ENCODE results near the gene ZDHHC23.

Gene ZDHHC23, protein sequence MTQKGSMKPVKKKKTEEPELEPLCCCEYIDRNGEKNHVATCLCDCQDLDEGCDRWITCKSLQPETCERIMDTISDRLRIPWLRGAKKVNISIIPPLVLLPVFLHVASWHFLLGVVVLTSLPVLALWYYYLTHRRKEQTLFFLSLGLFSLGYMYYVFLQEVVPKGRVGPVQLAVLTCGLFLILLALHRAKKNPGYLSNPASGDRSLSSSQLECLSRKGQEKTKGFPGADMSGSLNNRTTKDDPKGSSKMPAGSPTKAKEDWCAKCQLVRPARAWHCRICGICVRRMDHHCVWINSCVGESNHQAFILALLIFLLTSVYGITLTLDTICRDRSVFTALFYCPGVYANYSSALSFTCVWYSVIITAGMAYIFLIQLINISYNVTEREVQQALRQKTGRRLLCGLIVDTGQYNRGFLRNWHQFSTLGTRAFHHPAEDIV

DNA sequence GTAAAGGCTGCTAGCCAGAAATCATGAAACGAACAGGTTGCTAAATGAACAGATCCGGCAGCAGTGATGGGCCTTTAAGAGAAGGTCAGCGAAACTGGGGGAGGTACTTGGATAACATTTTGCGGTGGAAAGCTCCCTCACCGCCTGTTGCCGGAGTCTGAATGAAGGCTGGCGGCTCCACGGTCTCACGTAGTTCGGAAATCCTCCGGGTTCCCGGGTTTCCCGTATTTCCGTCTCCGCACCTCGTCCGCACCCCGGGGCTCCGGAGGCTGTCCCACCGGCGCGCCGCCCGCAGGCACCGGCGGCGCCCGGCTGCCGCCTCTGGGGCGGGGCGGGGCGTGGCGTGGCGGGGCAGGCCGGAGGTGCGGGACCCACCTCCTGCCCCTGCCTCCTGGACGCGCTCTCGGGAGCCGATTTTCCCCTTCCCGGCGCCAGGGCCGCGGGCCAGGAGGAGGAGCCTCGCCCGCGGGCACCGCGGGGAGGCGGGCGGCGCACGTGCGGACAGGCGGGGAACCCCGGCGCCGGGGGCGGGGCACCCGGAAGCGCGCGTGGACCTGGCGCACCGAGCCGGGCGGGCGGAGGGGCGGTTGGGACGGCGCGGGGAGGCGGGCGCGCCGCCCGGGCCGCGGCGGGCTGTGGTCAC is at the start of gene ZDHHC23:
ZDHHC23 (plus strand) TSS at position 642 of the 643 bp plus-strand sequence. CDS start 790 bp downstream, outside the sequence.
- Histone ChIP-seq H3K9ac (peak within 1 kb of the TSS; percentile 49 to 79 (median 69)), H3K4me1 (peaks cover 0 to 15% (median 9%) of the 10 kb centered on the region in 10 experiments; a peak in 15 of 20 replicates), H3K27me3 (peaks cover 14 to 39% (median 24%) of the 10 kb centered on the region in 11 experiments; a peak in 20 of 22 replicates), H4K20me1 (peaks cover 0 to 7% (median 0%) of the 10 kb centered on the region in 11 experiments; a peak in 2 of 22 replicates), H3K9me3 (replicated peaks in 1 of 11) (0 out of 22 replicates have a peak, but pooled peaks cover 0 to under 1% (median 0%) of the 10 kb centered on the region in 11 experiments), H3K36me3 (0 out of 22 replicates have a peak, but pooled peaks cover 0 to 2% (median 0%) of the 10 kb centered on the region in 11 experiments), H3K4me3 (peak within 1 kb of the TSS; percentile 74 to 87 (median 78)), H3K27ac (peak within 1 kb of the TSS in 10 of 11 experiments; percentile 16 to 65 (median 54); a peak in 18 of 22 replicates), H3K4me2 (peak within 1 kb of the TSS; percentile 99 to 100 (median 99))
- no peak for TF ChIP-seq Cebpa-rat (IDR thresholded peaks at IDR 0.05)

DNA sequence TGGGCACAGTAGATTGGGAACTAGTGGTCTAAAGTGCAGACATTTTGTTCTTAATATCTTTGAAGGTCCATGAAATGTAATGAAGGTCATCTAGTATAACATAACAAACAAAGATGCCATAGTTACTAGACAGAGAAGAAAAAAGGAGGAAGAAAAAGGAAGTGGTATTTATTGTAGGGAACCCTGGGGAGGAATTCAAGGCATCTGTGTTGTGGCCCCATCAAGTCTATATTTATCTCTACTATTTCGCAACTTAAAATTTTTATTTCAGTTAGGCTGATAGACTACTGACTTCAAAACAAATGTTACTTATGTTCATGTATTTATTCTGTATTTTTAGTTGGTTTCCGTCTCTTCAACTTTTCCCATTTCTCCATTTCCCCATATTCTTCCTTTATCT is 48.9 kb upstream of the ZDHHC23 start:
- H3K9ac ChIP-seq = peak overlapping the region in 6 of 11 experiments; percentile 2 to 48 (median 31); a peak in 7 of 22 replicates
- H3K27me3 ChIP-seq = no peaks in the 10 kb centered on the region
- no peaks in the 10 kb centered on the region for H4K20me1 ChIP-seq
- H3K4me1 ChIP-seq = peaks cover 16 to 33% (median 29%) of the 10 kb centered on the region in 10 experiments
- peak in 4 of 11 experiments; percentile 47 to 90 (median 72); a peak in 7 of 22 replicates for TF ChIP-seq Cebpa-rat (IDR thresholded peaks at IDR 0.05)
- no peaks in the 10 kb centered on the region for H3K36me3 ChIP-seq
- H3K9me3 ChIP-seq (replicated peaks in 1 of 11) = no peaks in the 10 kb centered on the region
- H3K4me2 ChIP-seq = peak overlapping the region; percentile 29 to 83 (median 60); a peak in 21 of 22 replicates
- H3K27ac ChIP-seq = peak overlapping the region; percentile 29 to 85 (median 76); a peak in 21 of 22 replicates
- peak overlapping the region in 1 of 10 experiments; percentile 9; a peak in 1 of 20 replicates for H3K4me3 ChIP-seq

DNA sequence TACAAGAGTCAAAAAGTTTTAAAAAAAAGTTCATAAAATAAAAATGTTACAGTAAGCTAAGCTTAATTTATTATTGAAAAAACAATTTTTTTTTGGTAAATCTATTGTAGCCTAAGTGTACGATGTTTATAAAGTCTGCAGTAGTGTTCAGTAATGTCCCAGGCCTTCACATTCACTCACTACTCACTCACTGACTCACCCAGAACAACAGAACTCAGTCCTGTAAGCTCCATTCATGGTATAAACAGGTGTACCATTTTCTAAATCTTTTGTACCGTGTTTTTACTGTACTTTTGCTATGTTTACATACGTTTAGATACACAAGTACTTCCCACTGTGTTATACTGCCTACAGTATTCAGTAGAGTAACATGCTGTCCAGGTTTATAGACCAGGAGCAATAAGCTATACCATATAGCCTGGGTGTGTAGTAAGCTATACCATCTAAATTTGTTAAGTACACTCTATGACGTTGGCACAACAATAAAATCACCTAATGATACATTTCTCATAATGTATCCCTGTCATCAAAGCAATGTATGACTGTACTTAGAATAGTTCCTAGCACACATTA is 41.2 kb upstream of the ZDHHC23 start:
- H3K4me2 ChIP-seq = no peak overlapping the region
- H3K4me3 ChIP-seq = no peak overlapping the region
- no peak overlapping the region for H3K27ac ChIP-seq
- no peak for TF ChIP-seq Cebpa-rat (IDR thresholded peaks at IDR 0.05)
- H4K20me1 ChIP-seq = no peaks in the 10 kb centered on the region
- peaks cover 0 to 8% (median 0%) of the 10 kb centered on the region in 11 experiments; a peak in 7 of 22 replicates for H3K9me3 ChIP-seq (replicated peaks in 1 of 11)
- H3K4me1 ChIP-seq = no peaks in the 10 kb centered on the region
- no peaks in the 10 kb centered on the region for H3K36me3 ChIP-seq
- no peaks in the 10 kb centered on the region for H3K27me3 ChIP-seq
- no peak overlapping the region for H3K9ac ChIP-seq

DNA sequence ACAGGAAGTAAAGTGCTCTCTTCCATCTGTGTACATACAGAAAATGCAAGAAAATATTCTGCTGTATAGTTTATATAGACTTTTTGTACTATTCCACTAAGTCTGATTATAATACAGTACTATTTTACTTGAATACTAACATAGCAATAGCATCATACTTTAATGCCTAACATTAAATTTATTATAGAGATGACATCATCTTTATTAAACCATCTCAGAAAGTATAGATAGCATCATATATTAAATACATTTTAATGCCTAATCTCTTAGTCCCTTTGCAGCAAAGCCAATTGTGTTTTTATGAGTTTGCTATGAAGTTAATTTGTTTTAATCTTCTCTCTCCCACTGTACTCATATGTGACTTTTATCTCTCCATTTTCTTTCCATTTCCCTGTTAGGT is 39.7 kb upstream of the ZDHHC23 start:
- no peak overlapping the region for H3K27ac ChIP-seq
- no peak overlapping the region for H3K4me3 ChIP-seq
- H3K4me1 ChIP-seq = no peaks in the 10 kb centered on the region
- no peak for TF ChIP-seq Cebpa-rat (IDR thresholded peaks at IDR 0.05)
- no peaks in the 10 kb centered on the region for H3K36me3 ChIP-seq
- H3K9ac ChIP-seq = no peak overlapping the region
- H3K27me3 ChIP-seq = no peaks in the 10 kb centered on the region
- H4K20me1 ChIP-seq = no peaks in the 10 kb centered on the region
- H3K4me2 ChIP-seq = no peak overlapping the region
- peaks cover 0 to 8% (median 0%) of the 10 kb centered on the region in 11 experiments; a peak in 7 of 22 replicates for H3K9me3 ChIP-seq (replicated peaks in 1 of 11)

DNA sequence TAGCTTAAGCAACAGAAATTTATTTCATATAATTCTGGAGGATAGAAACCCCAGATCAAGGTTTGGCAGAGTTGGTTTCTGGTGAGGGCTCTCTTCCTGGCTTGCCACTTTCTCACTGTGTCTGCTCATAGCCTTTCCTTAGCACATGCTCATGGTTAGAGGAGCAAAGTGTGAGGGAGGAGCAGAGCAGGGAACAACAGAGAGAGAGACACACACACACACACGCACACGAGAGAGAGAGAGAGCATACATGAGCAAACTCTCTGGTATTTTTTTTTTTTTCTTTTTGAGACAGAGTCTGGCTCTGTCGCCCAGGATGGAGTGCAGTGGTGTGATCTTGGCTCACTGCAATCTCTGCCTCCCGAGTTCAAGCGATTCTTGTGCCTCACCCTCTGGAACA is 36.8 kb upstream of the ZDHHC23 start:
- TF ChIP-seq Cebpa-rat (IDR thresholded peaks at IDR 0.05) = no peak
- H4K20me1 ChIP-seq = no peaks in the 10 kb centered on the region
- no peak overlapping the region for H3K27ac ChIP-seq
- no peak overlapping the region for H3K4me2 ChIP-seq
- H3K36me3 ChIP-seq = no peaks in the 10 kb centered on the region
- H3K4me1 ChIP-seq = no peaks in the 10 kb centered on the region
- H3K27me3 ChIP-seq = no peaks in the 10 kb centered on the region
- H3K4me3 ChIP-seq = no peak overlapping the region
- no peaks in the 10 kb centered on the region for H3K9me3 ChIP-seq (replicated peaks in 1 of 11)
- no peak overlapping the region for H3K9ac ChIP-seq

DNA sequence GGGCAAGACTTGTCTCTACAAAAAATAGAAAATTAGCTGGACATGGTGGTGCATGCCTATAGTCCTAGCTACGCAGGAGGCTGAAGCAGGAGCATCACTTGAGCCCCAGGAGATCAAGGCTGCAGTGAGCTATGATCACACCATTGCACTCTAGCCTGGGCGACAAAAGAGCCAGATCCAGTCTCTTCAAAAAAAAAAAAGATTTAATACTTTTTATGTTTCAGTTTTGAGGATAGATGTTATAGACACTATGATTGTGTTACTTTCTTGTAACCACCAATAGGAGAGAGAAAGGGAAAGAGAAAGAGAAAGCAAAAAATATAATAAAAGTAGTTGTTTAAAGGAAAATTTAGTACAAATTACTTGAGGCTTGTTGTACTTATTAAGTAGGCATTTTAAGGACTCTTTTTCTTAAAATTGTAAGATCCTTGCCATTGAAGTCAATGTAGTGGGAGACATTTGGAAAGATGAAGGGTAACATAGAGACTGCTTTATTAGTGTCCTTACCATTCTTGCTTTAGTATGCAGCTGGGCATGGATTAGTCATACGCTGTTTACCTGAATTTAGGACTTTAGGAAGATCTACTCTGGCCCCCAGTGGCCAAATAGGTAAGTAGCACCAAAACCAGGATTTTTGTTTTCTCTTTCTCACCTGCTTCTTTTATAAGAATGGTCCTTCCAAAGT is 35.1 kb upstream of the ZDHHC23 start:
- Histone ChIP-seq H3K27me3 (no peaks in the 10 kb centered on the region), H3K4me3 (no peak overlapping the region), H3K27ac (no peak overlapping the region), H3K9ac (no peak overlapping the region; a peak in 1 of 22 replicates), H4K20me1 (no peaks in the 10 kb centered on the region), H3K4me1 (no peaks in the 10 kb centered on the region), H3K4me2 (no peak overlapping the region), H3K9me3 (replicated peaks in 1 of 11) (no peaks in the 10 kb centered on the region), H3K36me3 (no peaks in the 10 kb centered on the region)
- TF ChIP-seq Cebpa-rat (IDR thresholded peaks at IDR 0.05) = no peak

DNA sequence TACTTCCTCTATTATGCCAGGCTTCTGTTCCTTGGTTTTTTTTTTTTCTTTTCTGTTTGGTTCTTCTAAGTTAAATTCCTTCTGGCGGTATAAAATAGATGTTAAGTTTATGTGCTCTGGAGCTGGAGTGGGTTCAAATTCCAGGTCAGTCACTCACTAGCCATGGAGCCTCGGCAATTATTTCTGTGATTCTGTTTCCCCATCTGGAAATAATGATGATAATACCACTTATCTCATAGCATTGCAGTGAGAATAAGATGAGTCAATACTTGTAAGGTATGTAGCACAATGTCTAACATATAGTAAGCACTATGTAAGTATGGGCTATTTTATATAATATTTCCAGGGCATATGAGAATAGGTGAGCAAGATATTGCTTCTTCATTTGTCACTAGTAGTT is 33.2 kb upstream of the ZDHHC23 start:
- Histone ChIP-seq H4K20me1 (no peaks in the 10 kb centered on the region), H3K36me3 (no peaks in the 10 kb centered on the region), H3K9ac (no peak overlapping the region), H3K4me2 (no peak overlapping the region), H3K4me3 (no peak overlapping the region), H3K27me3 (no peaks in the 10 kb centered on the region), H3K4me1 (no peaks in the 10 kb centered on the region), H3K27ac (no peak overlapping the region), H3K9me3 (replicated peaks in 1 of 11) (no peaks in the 10 kb centered on the region)
- TF ChIP-seq Cebpa-rat (IDR thresholded peaks at IDR 0.05) = no peak

DNA sequence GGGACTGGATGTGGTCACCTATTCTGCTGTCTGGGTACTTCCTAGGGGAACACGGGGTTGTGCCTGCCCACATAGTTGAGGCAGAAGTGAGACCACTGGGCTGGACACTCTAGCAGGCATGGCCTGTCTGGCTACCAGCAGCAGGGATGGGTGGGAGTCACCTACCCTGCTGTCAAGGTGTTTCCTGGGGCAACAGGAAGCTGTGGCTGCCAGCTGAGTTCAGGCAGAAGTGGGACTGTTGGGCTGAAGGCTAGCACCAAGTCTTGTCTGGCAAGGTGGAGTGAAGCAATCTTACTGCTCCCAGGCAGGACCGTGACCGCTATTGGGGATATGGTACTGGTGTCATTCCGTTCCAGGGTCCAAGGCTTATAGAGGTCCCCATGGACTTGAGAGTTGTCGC is 20.3 kb upstream of the ZDHHC23 start:
- peaks cover 0 to 10% (median 8%) of the 10 kb centered on the region in 10 experiments; a peak in 13 of 20 replicates for H3K4me1 ChIP-seq
- no peak for TF ChIP-seq Cebpa-rat (IDR thresholded peaks at IDR 0.05)
- H3K27ac ChIP-seq = no peak overlapping the region
- H3K4me3 ChIP-seq = no peak overlapping the region
- H3K36me3 ChIP-seq = no peaks in the 10 kb centered on the region
- no peak overlapping the region for H3K9ac ChIP-seq
- no peaks in the 10 kb centered on the region for H3K27me3 ChIP-seq
- H3K9me3 ChIP-seq (replicated peaks in 1 of 11) = peaks cover 15 to 27% (median 20%) of the 10 kb centered on the region in 11 experiments; a peak in 21 of 22 replicates
- peak overlapping the region in 8 of 11 experiments; percentile 2 to 53 (median 36); a peak in 15 of 22 replicates for H3K4me2 ChIP-seq
- H4K20me1 ChIP-seq = no peaks in the 10 kb centered on the region

Measured in BLaER1 treated with 17β-estradiol and CSF1 and Interleukin-3, amounts not matched to agents 10 nM and 100 nM (cell line).